Mammary epithelial cell (primary cell): ENCODE results near the gene TMEM45B.

Source experiments
- CTCF ChIP-seq, 2 donors: IDR thresholded peaks in 1 of 2; conservative IDR thresholded peaks in 1 of 2; 2 replicates each; pipeline ENCODE4 v1.5.1; 2011 to 2012; ENCODE audit warnings: inconsistent platforms in 2 of 2, low read length in 2 of 2, mild to moderate bottlenecking in 2 of 2, control low read depth in 1 of 2, low read depth in 1 of 2; ENCODE audit not compliant: insufficient read depth in 1 of 2; ENCODE audit errors: extremely low read depth in 1 of 2
- EZH2 ChIP-seq: IDR thresholded peaks from 2 replicates; pipeline ENCODE4 v1.6.1; 2012; ENCODE audit warnings: low read length, inconsistent platforms, borderline replicate concordance

GRCh38 chr11:129905402-129905801 lies 89.8 kb downstream of the TMEM45B start:
- TF ChIP-seq CTCF (conservative IDR thresholded peaks at IDR 0.05 in 1 of 2, IDR thresholded peaks at IDR 0.05 in 1 of 2; ENCODE audit: extremely low read depth in 1 of 2, insufficient read depth in 1 of 2, low read depth in 1 of 2, low read length in 2 of 2) (no peak), EZH2 (no peak)
